Sigmoid colon (tissue), 7 donors: Measurements from ENCODE around the gene HOOK2. TPM values are rescaled to one million over a fixed set of nuclear protein-coding genes. Genes with fewer than 3 reads are reported as not detected.
A peak's percentile ranks its signal among the peaks of the same experiment; 100 is the strongest.

Experiments
- DNase-seq: peaks from one replicate; pipeline ENCODE4 v3.0.0-alpha.2; 2019
- H3K27ac ChIP-seq, 4 donors: fragments of 200-600 bp; sonication (generic); one replicate each; pipeline ENCODE4 v1.5.1; 2016 to 2019; ENCODE audit warnings: mild to moderate bottlenecking in 1 of 4
- H3K27me3 ChIP-seq, 3 donors: fragments of 200-600 bp; sonication (generic); one replicate each; pipeline ENCODE4 v1.5.1; 2019; ENCODE audit warnings: mild to moderate bottlenecking in 1 of 3
- H3K36me3 ChIP-seq, 4 donors: fragments of 200-600 bp; sonication (generic); one replicate each; pipeline ENCODE4 v1.5.1; 2016 to 2019
- H3K4me1 ChIP-seq, 4 donors: fragments of 200-600 bp; sonication (generic); one replicate each; pipeline ENCODE4 v1.5.1; 2017 to 2019
- H3K4me3 ChIP-seq, 4 donors: fragments of 200-600 bp; sonication (generic); one replicate each; pipeline ENCODE4 v1.5.1; 2017 to 2019; ENCODE audit warnings: mild to moderate bottlenecking in 2 of 4, moderate library complexity in 1 of 4
- H3K9me3 ChIP-seq, 4 donors: fragments of 200-600 bp in 3 of 4; sonication (generic) in 3 of 4; one replicate each; pipeline versions ENCODE4 v1.5.1 to v1.6.1; 2013 to 2019
- EP300 ChIP-seq, 4 donors: sonication (generic); formaldehyde crosslinking; IDR thresholded peaks; one replicate each; pipeline ENCODE4 v1.6.1; 2017; ENCODE audit warnings: antibody characterized with exemption in 4 of 4
- POLR2A ChIP-seq, 2 donors: fragments of 450-650 bp; IDR thresholded peaks; one replicate each; pipeline ENCODE4 v1.6.1; 2016; ENCODE audit warnings: antibody characterized with exemption in 2 of 2, mild to moderate bottlenecking in 2 of 2, moderate library complexity in 2 of 2
- POLR2AphosphoS5 ChIP-seq, 4 donors: sonication (generic); formaldehyde crosslinking; IDR thresholded peaks; one replicate each; pipeline ENCODE4 v1.6.1; 2017; ENCODE audit warnings: antibody characterized with exemption in 4 of 4
- WGBS, 2 donors: extraction: QIAGEN DNeasy Blood & Tissue Kit; methylation state at CpG; one replicate each; pipeline ENCODE4 v1.1.7; 2013; 5-methylcytosine and 5-hydroxymethylcytosine counted together
- intact Hi-C: fragments of 100-400 bp; cut with DNase I; formaldehyde crosslinking; loops from one replicate; pipeline ENCODE4 v1.15.1; 2023
- polyA plus RNA-seq, 3 donors: library from polyadenylated mRNA; stranded (reverse); fragments of 200-250 nt; gene quantifications; one replicate each; pipeline ENCODE4 v1.2.3, GENCODE V29; 2013
- total RNA-seq, 4 donors: library from RNA; depleted of rRNA; stranded (reverse); fragments of >200 nt; gene quantifications; one replicate each; pipeline ENCODE4 v1.1.0, GENCODE V29; 2016
- TF ChIP-seq, protein P1 (sequence below), 4 experiments: fragments of 450-650 bp in 3 of 4; fragments of 200-600 bp in 1 of 4; IDR thresholded peaks; one replicate each; pipeline ENCODE4 v1.5.1; 2016 to 2019; ENCODE audit warnings: antibody characterized with exemption in 4 of 4, mild to moderate bottlenecking in 3 of 4, moderate library complexity in 2 of 4
- donor health status: healthy with polysubstance abuse.
- donor health status: Bipolar disorder and iron deficiency.
- donor health status: healthy.

HOOK2 gene
- total and polyA plus RNA-seq, 7 donors: 10.2 to 80.4 (median 36.0) TPM

- H3K4me3 ChIP-seq: peak overlapping the region; percentile 72 to 99 (median 90)
- no peaks in the 10 kb centered on the region for H3K27me3 ChIP-seq
- no peaks in the 10 kb centered on the region for H3K36me3 ChIP-seq
- H3K4me1 ChIP-seq: peaks cover 0 to 50% (median 43%) of the 10 kb centered on the region in 4 donors
- intact Hi-C loops: loop anchor here (5.0 kb wide), 3 partner anchors 214 to 1054 kb away; partner anchors contain the start of genes IER2 and STX10
- peak overlapping the region; percentile 97 to 100 (median 98) for H3K27ac ChIP-seq
- no peaks in the 10 kb centered on the region for H3K9me3 ChIP-seq
- DNase-seq: no peak
- WGBS, 2 donors: 0% methylated on average over 22 of the region's 22 CpGs
- no peak for TF ChIP-seq POLR2A (IDR thresholded peaks at IDR 0.05)
Observed at GRCh38 chr19:12792853-12793289, 17.5 kb upstream of the HOOK2 start.

GRCh38 chr19:12792051-12792852, 16.9 kb upstream of the HOOK2 start:
- H3K36me3 ChIP-seq: no peaks in the 10 kb centered on the region
- TF ChIP-seq POLR2A (IDR thresholded peaks at IDR 0.05) (peak in 1 of 2 donors; percentile 13), POLR2AphosphoS5 (IDR thresholded peaks at IDR 0.05) (peak; percentile 65 to 83 (median 76)), EP300 (IDR thresholded peaks at IDR 0.05) (no peak)
- TF ChIP-seq, protein P1, sequence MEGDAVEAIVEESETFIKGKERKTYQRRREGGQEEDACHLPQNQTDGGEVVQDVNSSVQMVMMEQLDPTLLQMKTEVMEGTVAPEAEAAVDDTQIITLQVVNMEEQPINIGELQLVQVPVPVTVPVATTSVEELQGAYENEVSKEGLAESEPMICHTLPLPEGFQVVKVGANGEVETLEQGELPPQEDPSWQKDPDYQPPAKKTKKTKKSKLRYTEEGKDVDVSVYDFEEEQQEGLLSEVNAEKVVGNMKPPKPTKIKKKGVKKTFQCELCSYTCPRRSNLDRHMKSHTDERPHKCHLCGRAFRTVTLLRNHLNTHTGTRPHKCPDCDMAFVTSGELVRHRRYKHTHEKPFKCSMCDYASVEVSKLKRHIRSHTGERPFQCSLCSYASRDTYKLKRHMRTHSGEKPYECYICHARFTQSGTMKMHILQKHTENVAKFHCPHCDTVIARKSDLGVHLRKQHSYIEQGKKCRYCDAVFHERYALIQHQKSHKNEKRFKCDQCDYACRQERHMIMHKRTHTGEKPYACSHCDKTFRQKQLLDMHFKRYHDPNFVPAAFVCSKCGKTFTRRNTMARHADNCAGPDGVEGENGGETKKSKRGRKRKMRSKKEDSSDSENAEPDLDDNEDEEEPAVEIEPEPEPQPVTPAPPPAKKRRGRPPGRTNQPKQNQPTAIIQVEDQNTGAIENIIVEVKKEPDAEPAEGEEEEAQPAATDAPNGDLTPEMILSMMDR (IDR thresholded peaks at IDR 0.05): no peak
- peak; percentile 89 for DNase-seq
- intact Hi-C loops: loop anchor here (5.0 kb wide), 3 partner anchors 215 to 1055 kb away; partner anchors contain the start of genes IER2 and STX10
- H3K4me1 ChIP-seq: peaks cover 0 to 56% (median 48%) of the 10 kb centered on the region in 4 donors
- H3K27me3 ChIP-seq: no peaks in the 10 kb centered on the region
- no peaks in the 10 kb centered on the region for H3K9me3 ChIP-seq
- H3K4me3 ChIP-seq: peak overlapping the region; percentile 72 to 99 (median 90)
- 0% methylated on average over 84 of the region's 84 CpGs for WGBS, 2 donors
- H3K27ac ChIP-seq: peak overlapping the region; percentile 97 to 100 (median 98)

DNA sequence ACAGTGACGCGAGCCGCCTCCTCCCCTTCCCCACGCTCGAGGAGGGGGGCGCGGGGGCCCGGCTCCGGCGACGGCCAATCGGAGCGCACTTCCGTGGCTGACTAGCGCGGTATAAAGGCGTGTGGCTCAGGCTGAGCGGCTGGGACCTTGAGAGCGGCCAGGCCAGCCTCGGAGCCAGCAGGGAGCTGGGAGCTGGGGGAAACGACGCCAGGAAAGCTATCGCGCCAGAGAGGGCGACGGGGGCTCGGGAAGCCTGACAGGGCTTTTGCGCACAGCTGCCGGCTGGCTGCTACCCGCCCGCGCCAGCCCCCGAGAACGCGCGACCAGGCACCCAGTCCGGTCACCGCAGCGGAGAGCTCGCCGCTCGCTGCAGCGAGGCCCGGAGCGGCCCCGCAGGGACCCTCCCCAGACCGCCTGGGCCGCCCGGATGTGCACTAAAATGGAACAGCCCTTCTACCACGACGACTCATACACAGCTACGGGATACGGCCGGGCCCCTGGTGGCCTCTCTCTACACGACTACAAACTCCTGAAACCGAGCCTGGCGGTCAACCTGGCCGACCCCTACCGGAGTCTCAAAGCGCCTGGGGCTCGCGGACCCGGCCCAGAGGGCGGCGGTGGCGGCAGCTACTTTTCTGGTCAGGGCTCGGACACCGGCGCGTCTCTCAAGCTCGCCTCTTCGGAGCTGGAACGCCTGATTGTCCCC, 16.1 kb upstream of the HOOK2 start, which contains the start of gene JUNB:
Gene JUNB (plus strand): TSS at position 142 of the 706 bp plus-strand sequence. CDS start 286 bp downstream, at position 428.
- Histone ChIP-seq H3K27ac (peak within 1 kb of the TSS; percentile 97 to 100 (median 98)), H3K4me1 (peaks cover 0 to 60% (median 52%) of the 10 kb centered on the region in 4 donors), H3K36me3 (no peaks in the 10 kb centered on the region), H3K4me3 (peak within 1 kb of the TSS; percentile 72 to 99 (median 90)), H3K9me3 (no peaks in the 10 kb centered on the region), H3K27me3 (no peaks in the 10 kb centered on the region)
- WGBS, 2 donors: 0% methylated on average over 73 of the region's 73 CpGs
- intact Hi-C loops: loop anchor here (5.0 kb wide), 3 partner anchors 216 to 1056 kb away; partner anchors contain the start of genes IER2 and STX10
- peak; percentile 99 for DNase-seq
- TF ChIP-seq, protein P1 (IDR thresholded peaks at IDR 0.05): no peak
- peak; percentile 100 for TF ChIP-seq POLR2A (IDR thresholded peaks at IDR 0.05)
- peak in 3 of 4 donors; percentile 73 to 98 (median 96) for TF ChIP-seq EP300 (IDR thresholded peaks at IDR 0.05)
- TF ChIP-seq POLR2AphosphoS5 (IDR thresholded peaks at IDR 0.05): peak; percentile 100

DNA sequence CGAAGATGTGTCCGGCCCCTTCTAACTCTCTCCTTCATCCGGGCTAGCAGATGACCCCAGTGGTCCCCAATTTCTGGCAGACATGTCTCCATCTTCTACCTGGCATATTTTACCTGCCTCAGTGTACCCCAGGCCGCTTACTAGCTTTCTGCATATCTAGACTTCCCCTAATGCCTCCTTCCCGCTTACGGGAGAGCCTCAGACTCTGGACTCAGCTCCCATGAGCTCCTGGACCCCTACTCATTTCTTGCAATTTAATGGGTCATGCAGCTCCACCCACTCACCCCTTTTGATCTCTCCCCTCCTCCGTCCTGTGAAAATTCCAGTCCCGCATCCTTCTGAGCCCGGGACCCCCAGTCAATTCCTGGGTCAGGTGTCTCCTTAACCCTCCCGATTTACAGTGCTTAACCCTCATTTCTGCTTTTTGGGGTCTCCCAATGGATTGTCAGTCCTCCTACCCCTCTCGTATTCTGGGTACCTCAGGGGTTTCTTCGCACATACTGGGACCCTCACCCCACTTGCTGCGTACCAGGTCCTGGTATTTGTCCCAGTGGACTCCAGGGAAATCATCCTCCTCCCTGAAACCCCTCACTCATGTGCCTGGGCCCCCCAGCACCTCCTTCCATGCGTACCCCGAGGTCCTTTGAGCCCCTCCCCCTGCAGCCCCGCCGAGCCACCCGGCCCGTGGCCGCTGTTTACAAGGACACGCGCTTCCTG, 15.4 kb upstream of the HOOK2 start:
- intact Hi-C loops: loop anchor here (5.0 kb wide), 3 partner anchors 217 to 1057 kb away; partner anchors contain the start of genes IER2 and STX10
- peaks cover 0 to 59% (median 52%) of the 10 kb centered on the region in 4 donors for H3K4me1 ChIP-seq
- 1% methylated on average over 22 of the region's 22 CpGs for WGBS, 2 donors
- no peaks in the 10 kb centered on the region for H3K27me3 ChIP-seq
- H3K9me3 ChIP-seq: no peaks in the 10 kb centered on the region
- TF ChIP-seq EP300 (IDR thresholded peaks at IDR 0.05) (peak in 1 of 4 donors; percentile 50), POLR2AphosphoS5 (IDR thresholded peaks at IDR 0.05) (no peak)
- H3K36me3 ChIP-seq: no peaks in the 10 kb centered on the region
- H3K4me3 ChIP-seq: peak overlapping the region; percentile 72 to 99 (median 90)
- peak overlapping the region; percentile 97 to 100 (median 98) for H3K27ac ChIP-seq
- DNase-seq: no peak
